IMR-90 (cell line): ENCODE data around the gene APOC1. TPM values are rescaled to one million over a fixed set of nuclear protein-coding genes. Genes with fewer than 3 reads are reported as not detected.

ENCODE experiments used
- ATAC-seq: fragments of 200-7000 bp; cut with Tn5 transposase; 2 replicates; pipeline ENCODE4 v1.9.1; 2020; ENCODE audit warnings: low read depth, mild to moderate bottlenecking, moderate library complexity
- BruUV-seq: library from RNA; stranded (reverse); fragments of 400-500 nt; replicated peaks from 2 replicates; lab custom pipeline; 2021; lab: Mats Ljungman, UMichigan
- CTCF ChIA-PET: fragments of 300-600 bp; formaldehyde crosslinking; extraction: SDS; loops from one replicate; lab custom pipeline; 2021; ENCODE audit warnings: antibody characterized with exemption; lab: Yijun Ruan, JAX
- POLR2A ChIA-PET: fragments of 300-600 bp; sonication (Branson Sonifier 250); formaldehyde crosslinking; loops from one replicate; lab custom pipeline; 2022; ENCODE audit warnings: antibody characterized with exemption; ENCODE audit not compliant: unreplicated experiment; lab: Charles Lee
- DNase-seq: peaks from one replicate; pipeline ENCODE4 v3.0.0; 2013
- H2AFZ ChIP-seq: replicated peaks from 2 replicates; pipeline ENCODE3; 2013; ENCODE audit warnings: low read length, mild to moderate bottlenecking; ENCODE audit not compliant: poor library complexity
- H2AK5ac ChIP-seq: 2 replicates; pipeline ENCODE4 v1.6.1; 2013; ENCODE audit warnings: low read depth, low read length, inconsistent platforms
- H2AK9ac ChIP-seq: replicated peaks from 2 replicates; pipeline ENCODE3; 2013; ENCODE audit warnings: mild to moderate bottlenecking, low read depth, low read length, moderate library complexity; ENCODE audit not compliant: poor library complexity
- H2BK120ac ChIP-seq: 2 replicates; pipeline ENCODE4 v1.6.1; 2013; ENCODE audit warnings: low read depth, low read length, inconsistent platforms
- H2BK15ac ChIP-seq: 3 replicates; pipeline ENCODE4 v1.6.1; 2013; ENCODE audit warnings: low read depth, low read length, inconsistent platforms
- H2BK20ac ChIP-seq: 2 replicates; pipeline ENCODE4 v1.6.1; 2013; ENCODE audit warnings: low read depth, mild to moderate bottlenecking, inconsistent platforms, low read length, moderate library complexity
- H2BK5ac ChIP-seq: 2 replicates; pipeline ENCODE4 v1.6.1; 2013; ENCODE audit warnings: mild to moderate bottlenecking, low read depth, low read length, inconsistent platforms; ENCODE audit not compliant: poor library complexity, severe bottlenecking
- H3K14ac ChIP-seq: replicated peaks from 2 replicates; pipeline ENCODE4 v1.6.1; 2013; ENCODE audit warnings: low read depth, low read length, inconsistent platforms
- H3K18ac ChIP-seq: 2 replicates; pipeline ENCODE4 v1.6.1; 2013; ENCODE audit warnings: low read depth, low read length, control low read depth
- H3K23ac ChIP-seq: 2 replicates; pipeline ENCODE4 v1.6.1; 2013; ENCODE audit warnings: low read depth, low read length, inconsistent platforms
- H3K27ac ChIP-seq: 2 replicates; pipeline ENCODE4 v1.5.1; 2013; ENCODE audit warnings: mild to moderate bottlenecking, control low read depth, low read length; ENCODE audit not compliant: insufficient read depth
- H3K27me3 ChIP-seq: 2 replicates; pipeline ENCODE4 v1.6.1; 2013; ENCODE audit warnings: low read length; ENCODE audit not compliant: control insufficient read depth, insufficient read depth
- H3K36me3 ChIP-seq: 2 replicates; pipeline ENCODE4 v1.6.1; 2013; ENCODE audit warnings: low read length, mixed read lengths; ENCODE audit not compliant: control insufficient read depth, insufficient read depth
- H3K4ac ChIP-seq: 2 replicates; pipeline ENCODE4 v1.6.1; 2013; ENCODE audit warnings: low read depth, low read length, inconsistent platforms
- H3K4me1 ChIP-seq: 2 replicates; pipeline ENCODE4 v1.6.1; 2013; ENCODE audit warnings: low read length, mixed read lengths; ENCODE audit not compliant: control insufficient read depth, insufficient read depth
- H3K4me2 ChIP-seq: 2 replicates; pipeline ENCODE4 v1.6.1; 2013; ENCODE audit warnings: low read depth, mild to moderate bottlenecking, control low read depth, low read length, moderate library complexity
- H3K4me3 ChIP-seq: 2 replicates; pipeline ENCODE4 v1.5.1; 2013; ENCODE audit warnings: low read depth, mild to moderate bottlenecking, control low read depth, low read length, moderate library complexity; ENCODE audit not compliant: insufficient read depth
- H3K56ac ChIP-seq: 2 replicates; pipeline ENCODE4 v1.6.1; 2013; ENCODE audit warnings: low read length, inconsistent platforms; ENCODE audit not compliant: insufficient read depth; ENCODE audit errors: extremely low read depth
- H3K79me1 ChIP-seq, 2 experiments: 2 replicates each; pipeline ENCODE4 v1.6.1; 2013; ENCODE audit warnings: low read length in 2 of 2, inconsistent platforms in 1 of 2, low read depth in 1 of 2
- H3K9ac ChIP-seq: 2 replicates; pipeline ENCODE4 v1.6.1; 2013; ENCODE audit warnings: low read depth, low read length, control low read depth
- H3K9me1 ChIP-seq: 2 replicates; pipeline ENCODE4 v1.6.1; 2013; ENCODE audit warnings: low read length, inconsistent platforms; ENCODE audit not compliant: insufficient read depth
- H3K9me3 ChIP-seq: 2 replicates; pipeline ENCODE4 v1.6.1; 2013; ENCODE audit warnings: low read length; ENCODE audit not compliant: control insufficient read depth, insufficient read depth
- H4K20me1 ChIP-seq: 2 replicates; pipeline ENCODE4 v1.6.1; 2013; ENCODE audit warnings: low read length, inconsistent platforms; ENCODE audit not compliant: insufficient read depth
- H4K5ac ChIP-seq: 2 replicates; pipeline ENCODE4 v1.6.1; 2013; ENCODE audit warnings: mild to moderate bottlenecking, low read depth, low read length, control low read depth
- H4K8ac ChIP-seq, 2 experiments: 2 replicates each; pipeline ENCODE4 v1.6.1; 2013; ENCODE audit warnings: low read depth in 2 of 2, low read length in 2 of 2, control low read depth in 1 of 2, inconsistent platforms in 1 of 2
- H4K91ac ChIP-seq: 2 replicates; pipeline ENCODE4 v1.6.1; 2013; ENCODE audit warnings: low read depth, low read length, inconsistent platforms; ENCODE audit not compliant: insufficient read depth
- BHLHE40 ChIP-seq: fragments of 150-350 bp; IDR thresholded peaks from 2 replicates; pipeline ENCODE4 v1.6.1; 2016; ENCODE audit warnings: mild to moderate bottlenecking, low read depth, low read length
- CEBPB ChIP-seq: IDR thresholded peaks from 2 replicates; pipeline ENCODE4 v1.6.1; 2012; ENCODE audit warnings: low read depth, low read length, improper control_type of control experiment
- CHD1 ChIP-seq: IDR thresholded peaks from 2 replicates; pipeline ENCODE4 v1.6.1; 2012; ENCODE audit warnings: low read depth, low read length, improper control_type of control experiment
- FOS ChIP-seq: fragments of 150-350 bp; IDR thresholded peaks from 2 replicates; pipeline ENCODE4 v1.6.1; 2016; ENCODE audit warnings: low read depth, low read length
- MAFK ChIP-seq: IDR thresholded peaks from 2 replicates; pipeline ENCODE4 v1.6.1; 2012; ENCODE audit warnings: low read depth, low read length, improper control_type of control experiment
- MAZ ChIP-seq: IDR thresholded peaks from 2 replicates; pipeline ENCODE4 v1.6.1; 2012; ENCODE audit warnings: low read depth, mild to moderate bottlenecking, low read length, improper control_type of control experiment, moderate library complexity, borderline replicate concordance
- MXI1 ChIP-seq: IDR thresholded peaks from 2 replicates; pipeline ENCODE4 v1.6.1; 2012; ENCODE audit warnings: low read depth, mild to moderate bottlenecking, low read length, moderate library complexity, borderline replicate concordance
- NFE2L2 ChIP-seq: fragments of 150-350 bp; IDR thresholded peaks from 2 replicates; pipeline ENCODE4 v1.6.1; 2016; ENCODE audit warnings: low read depth, mild to moderate bottlenecking, low read length
- POLR2A ChIP-seq: IDR thresholded peaks from 2 replicates; pipeline ENCODE4 v1.6.1; 2012; ENCODE audit warnings: mild to moderate bottlenecking, low read depth, low read length
- RAD21 ChIP-seq: IDR thresholded peaks from 2 replicates; pipeline ENCODE4 v1.6.1; 2012; ENCODE audit warnings: low read length, improper control_type of control experiment
- RCOR1 ChIP-seq: IDR thresholded peaks from 2 replicates; pipeline ENCODE4 v1.6.1; 2012; ENCODE audit warnings: mild to moderate bottlenecking, low read length, improper control_type of control experiment; ENCODE audit not compliant: insufficient replicate concordance
- RFX5 ChIP-seq: IDR thresholded peaks from 2 replicates; pipeline ENCODE4 v1.8.0; 2012; ENCODE audit warnings: low read depth, mild to moderate bottlenecking, low read length, moderate library complexity
- SMC3 ChIP-seq: fragments of 150-350 bp; IDR thresholded peaks from 2 replicates; pipeline ENCODE4 v1.6.1; 2016; ENCODE audit warnings: low read depth, mild to moderate bottlenecking, antibody characterized with exemption, low read length, moderate library complexity
- WGBS, 2 experiments: methylation state at CpG; one replicate each; pipeline versions ENCODE4 v1.1.5 to v1.1.7; 2013; ENCODE audit warnings: missing lambda C conversion rate in 2 of 2; ENCODE audit not compliant: insufficient read length in 1 of 2; ENCODE audit errors: extremely low coverage in 2 of 2; 5-methylcytosine and 5-hydroxymethylcytosine counted together
- dilution Hi-C: fragments of 300-500 bp; cut with HindIII; formaldehyde crosslinking; loops from one replicate; pipeline ENCODE4 v1.14.3; 2018; ENCODE audit warnings: low sequenced_read_pairs; ENCODE audit not compliant: unreplicated experiment
- in situ Hi-C: fragments of 300-500 bp; cut with MboI; formaldehyde crosslinking; loops from 3 replicates; pipeline ENCODE4 v1.14.3; 2019; ENCODE audit warnings: low sequenced_read_pairs, inconsistent platforms, mixed read lengths
- intact Hi-C: fragments of 100-400 bp; cut with micrococcal nuclease; formaldehyde crosslinking; loops from 2 replicates; pipeline ENCODE4 v1.10.0; 2022
- polyA plus RNA-seq, 3 experiments: library from polyadenylated mRNA; depleted of rRNA; stranded (reverse); fragments of >200 nt; gene quantifications; 2 replicates each; pipeline ENCODE4 v1.2.3, GENCODE V29; 2012; ENCODE audit warnings: low replicate concordance in 1 of 3
- total RNA-seq: library from RNA; depleted of rRNA; stranded (reverse); fragments of >200 nt; gene quantifications from 2 replicates; pipeline ENCODE4 v1.2.3, GENCODE V29; 2012
- TF ChIP-seq, protein P1 (sequence below): conservative IDR thresholded peaks from 2 replicates; pipeline ENCODE4 v1.5.1; 2012; ENCODE audit warnings: mild to moderate bottlenecking, low read depth, low read length, improper control_type of control experiment
- TF ChIP-seq, protein P2 (sequence below): fragments of 150-350 bp; IDR thresholded peaks from 2 replicates; pipeline ENCODE4 v1.6.1; 2017; ENCODE audit warnings: mild to moderate bottlenecking, antibody characterized with exemption, low read length, low read depth
- TF ChIP-seq, protein P3 (sequence below): fragments of 150-350 bp; IDR thresholded peaks from 2 replicates; pipeline ENCODE4 v1.6.1; 2016; ENCODE audit warnings: low read depth, mild to moderate bottlenecking, low read length, moderate library complexity, borderline replicate concordance

Gene APOC1
- total and polyA plus RNA-seq, 2 of the 4 experiments (the other 2 are of a cell fraction) = 1.1 TPM; not detected in 1

DNA sequence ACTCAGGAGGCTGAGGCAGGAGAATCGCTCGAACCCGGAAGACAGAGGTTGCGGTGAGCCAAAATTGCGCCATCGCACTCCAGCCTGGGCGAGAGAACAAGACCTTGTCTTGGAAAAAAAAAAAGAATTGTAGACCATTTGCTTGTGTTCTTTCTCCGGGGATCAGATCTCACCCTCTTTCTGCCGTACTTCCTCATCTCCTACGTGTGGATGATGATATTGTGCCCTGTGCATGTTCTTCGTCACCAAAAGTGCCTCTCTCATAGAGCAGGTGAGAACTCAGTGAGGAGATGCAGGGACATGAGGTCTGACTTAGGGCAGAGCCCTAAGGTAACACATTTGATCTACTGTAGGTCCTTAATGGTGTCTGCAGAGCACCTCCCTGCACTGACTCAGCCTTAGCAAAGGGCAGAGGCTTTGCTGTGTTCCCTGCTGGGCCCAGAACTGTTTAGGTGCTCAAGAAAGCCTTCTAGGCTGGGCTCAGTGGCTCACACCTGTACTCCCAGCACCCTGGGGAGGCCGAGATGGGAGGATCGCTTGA lies 32.7 kb downstream of the APOC1 start:
- dilution Hi-C loops (no loop called here), in situ Hi-C loops (no loop called here), intact Hi-C loops (no loop called here)
- Histone ChIP-seq H3K9me1 (no peaks in the 10 kb centered on the region), H3K4me3 (no peak overlapping the region), H3K4ac (no peak overlapping the region), H3K4me2 (no peak overlapping the region), H2BK5ac (no peak overlapping the region), H3K9me3 (no peaks in the 10 kb centered on the region), H2AFZ (no peak overlapping the region), H2BK15ac (no peak overlapping the region), H3K27ac (no peak overlapping the region), H4K8ac (no peak overlapping the region), H4K5ac (no peak overlapping the region), H3K23ac (no peak overlapping the region), H3K36me3 (peaks cover 2% of the 10 kb centered on the region; the same call in 1 of the 2 replicates), H3K18ac (no peak overlapping the region), H2BK120ac (no peak overlapping the region), H3K9ac (no peak overlapping the region), H3K56ac (no peak overlapping the region), H2AK9ac (no peak overlapping the region), H2AK5ac (no peak overlapping the region), H3K14ac (no peak overlapping the region), H3K4me1 (no peaks in the 10 kb centered on the region), H3K79me1 (no peaks in the 10 kb centered on the region), H3K27me3 (peaks cover 6% of the 10 kb centered on the region; the same call in 1 of the 2 replicates), H2BK20ac (no peak overlapping the region), H4K91ac (no peak overlapping the region), H4K20me1 (no peaks in the 10 kb centered on the region)
- no peak for ATAC-seq
- no peak for DNase-seq
- ChIA-PET POLR2A (no interaction called here), CTCF (no interaction called here)
- TF ChIP-seq MAZ = no peak
- TF ChIP-seq, protein P1, sequence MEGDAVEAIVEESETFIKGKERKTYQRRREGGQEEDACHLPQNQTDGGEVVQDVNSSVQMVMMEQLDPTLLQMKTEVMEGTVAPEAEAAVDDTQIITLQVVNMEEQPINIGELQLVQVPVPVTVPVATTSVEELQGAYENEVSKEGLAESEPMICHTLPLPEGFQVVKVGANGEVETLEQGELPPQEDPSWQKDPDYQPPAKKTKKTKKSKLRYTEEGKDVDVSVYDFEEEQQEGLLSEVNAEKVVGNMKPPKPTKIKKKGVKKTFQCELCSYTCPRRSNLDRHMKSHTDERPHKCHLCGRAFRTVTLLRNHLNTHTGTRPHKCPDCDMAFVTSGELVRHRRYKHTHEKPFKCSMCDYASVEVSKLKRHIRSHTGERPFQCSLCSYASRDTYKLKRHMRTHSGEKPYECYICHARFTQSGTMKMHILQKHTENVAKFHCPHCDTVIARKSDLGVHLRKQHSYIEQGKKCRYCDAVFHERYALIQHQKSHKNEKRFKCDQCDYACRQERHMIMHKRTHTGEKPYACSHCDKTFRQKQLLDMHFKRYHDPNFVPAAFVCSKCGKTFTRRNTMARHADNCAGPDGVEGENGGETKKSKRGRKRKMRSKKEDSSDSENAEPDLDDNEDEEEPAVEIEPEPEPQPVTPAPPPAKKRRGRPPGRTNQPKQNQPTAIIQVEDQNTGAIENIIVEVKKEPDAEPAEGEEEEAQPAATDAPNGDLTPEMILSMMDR = no peak
- no peak for TF ChIP-seq MAFK
- TF ChIP-seq RAD21 = no peak
- TF ChIP-seq POLR2A = no peak
- no peak for TF ChIP-seq CHD1
- no peak for TF ChIP-seq NFE2L2
- TF ChIP-seq MXI1 = no peak
- TF ChIP-seq, protein P2, sequence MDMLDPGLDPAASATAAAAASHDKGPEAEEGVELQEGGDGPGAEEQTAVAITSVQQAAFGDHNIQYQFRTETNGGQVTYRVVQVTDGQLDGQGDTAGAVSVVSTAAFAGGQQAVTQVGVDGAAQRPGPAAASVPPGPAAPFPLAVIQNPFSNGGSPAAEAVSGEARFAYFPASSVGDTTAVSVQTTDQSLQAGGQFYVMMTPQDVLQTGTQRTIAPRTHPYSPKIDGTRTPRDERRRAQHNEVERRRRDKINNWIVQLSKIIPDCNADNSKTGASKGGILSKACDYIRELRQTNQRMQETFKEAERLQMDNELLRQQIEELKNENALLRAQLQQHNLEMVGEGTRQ = no peak
- no peak for TF ChIP-seq SMC3
- no peak for TF ChIP-seq CEBPB
- no peak for TF ChIP-seq BHLHE40
- TF ChIP-seq, protein P3, sequence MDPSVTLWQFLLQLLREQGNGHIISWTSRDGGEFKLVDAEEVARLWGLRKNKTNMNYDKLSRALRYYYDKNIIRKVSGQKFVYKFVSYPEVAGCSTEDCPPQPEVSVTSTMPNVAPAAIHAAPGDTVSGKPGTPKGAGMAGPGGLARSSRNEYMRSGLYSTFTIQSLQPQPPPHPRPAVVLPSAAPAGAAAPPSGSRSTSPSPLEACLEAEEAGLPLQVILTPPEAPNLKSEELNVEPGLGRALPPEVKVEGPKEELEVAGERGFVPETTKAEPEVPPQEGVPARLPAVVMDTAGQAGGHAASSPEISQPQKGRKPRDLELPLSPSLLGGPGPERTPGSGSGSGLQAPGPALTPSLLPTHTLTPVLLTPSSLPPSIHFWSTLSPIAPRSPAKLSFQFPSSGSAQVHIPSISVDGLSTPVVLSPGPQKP = no peak
- no peak for TF ChIP-seq RCOR1
- no peak for TF ChIP-seq RFX5
- TF ChIP-seq FOS = no peak
- 87% methylated on average over 3 of the region's 13 CpGs; no CpG with 5 or more reads in 1 of the 2 experiments for WGBS, 2 experiments
- no TSS peak for BruUV-seq
